ENCODE results near the gene CSMD2. TPM values are rescaled to one million over a fixed set of nuclear protein-coding genes. Genes with fewer than 3 reads are reported as not detected.

Gene CSMD2
- total and polyA plus RNA-seq, 2 experiments from 2014 or later, result 5.3 to 16.6 TPM

GRCh38 chr1:33698361-33699035 is 466.5 kb downstream of the CSMD2 start:
- no peak overlapping the region for H2AFZ ChIP-seq
- H3K9me2 ChIP-seq (ENCODE audit: insufficient read depth), result no peaks in the 10 kb centered on the region
- no peak for TF ChIP-seq REST (IDR thresholded peaks at IDR 0.05; ENCODE audit: unreplicated experiment)
- TF ChIP-seq CREB1 (CRISPR knock-in tag; IDR thresholded peaks at IDR 0.05; ENCODE audit: low read depth), result no peak
- no peak for TF ChIP-seq ZNF462 (CRISPR knock-in tag; IDR thresholded peaks at IDR 0.05)
- TF ChIP-seq CTCF (conservative IDR thresholded peaks at IDR 0.05; ENCODE audit: low read depth in 2 of 2), result no peak
- TF ChIP-seq POLR2AphosphoS5 (IDR thresholded peaks at IDR 0.05; ENCODE audit: low read depth), result no peak
- TF ChIP-seq NANOG (IDR thresholded peaks at IDR 0.05; ENCODE audit: borderline replicate concordance), result no peak
- TF ChIP-seq ETS1 (IDR thresholded peaks at IDR 0.05), result no peak
- TF ChIP-seq EZH2 (IDR thresholded peaks at IDR 0.05; ENCODE audit: low read depth, unreplicated experiment), result no peak
- no peak for TF ChIP-seq STAT1 (IDR thresholded peaks at IDR 0.05; ENCODE audit: unreplicated experiment)
- TF ChIP-seq EZH2phosphoT487 (IDR thresholded peaks at IDR 0.05; ENCODE audit: unreplicated experiment), result no peak
- TF ChIP-seq ZNF331 (CRISPR knock-in tag; IDR thresholded peaks at IDR 0.05; ENCODE audit: low read depth), result no peak
- no peak for TF ChIP-seq ZNF114 (CRISPR knock-in tag; IDR thresholded peaks at IDR 0.05)
- TF ChIP-seq JUNB (IDR thresholded peaks at IDR 0.05; ENCODE audit: unreplicated experiment), result no peak

More at GRCh38 chr1:33698361-33699035, 466.5 kb downstream of the CSMD2 start:
- H3K4me3 Mint-ChIP-seq, result no peak overlapping the region
- peaks cover 15% of the 10 kb centered on the region; the same call in 2 of the 3 replicates for H3K36me3 Mint-ChIP-seq (ENCODE audit: low read depth)
- no peak overlapping the region for H3K27ac ChIP-seq (ENCODE audit: low read depth)
- H3K9me3 Mint-ChIP-seq, result no peaks in the 10 kb centered on the region
- H3K4me1 Mint-ChIP-seq, result no peaks in the 10 kb centered on the region
- no peaks in the 10 kb centered on the region for H3K27me3 ChIP-seq (ENCODE audit: insufficient read depth)
- H3K27ac Mint-ChIP-seq, result no peak overlapping the region
- H3K27me3 Mint-ChIP-seq (ENCODE audit: insufficient read depth, low read depth, poor library complexity), result no peaks in the 10 kb centered on the region
- ATAC-seq, result no peak
- no peaks in the 10 kb centered on the region for H3K36me3 ChIP-seq (ENCODE audit: insufficient read depth)
- H3K4me2 ChIP-seq, result no peak overlapping the region
- no peaks in the 10 kb centered on the region for H3F3A ChIP-seq (replicated peaks; ENCODE audit: low read depth)
- no peaks in the 10 kb centered on the region for H3K4me1 ChIP-seq (ENCODE audit: insufficient read depth)
- no peak overlapping the region for H3K4me3 ChIP-seq
- DNase-seq (ENCODE audit: low spot score), result no peak
- 0 out of 2 replicates have a peak, but pooled peaks cover 2% of the 10 kb centered on the region for H4K20me1 ChIP-seq (replicated peaks; ENCODE audit: insufficient read depth)
- H3K79me2 ChIP-seq (replicated peaks; ENCODE audit: insufficient read depth), result no peaks in the 10 kb centered on the region
